WTC11 (cell line): ENCODE data around the gene CPNE1. TPM values are rescaled to one million over a fixed set of nuclear protein-coding genes. Genes with fewer than 3 reads are reported as not detected.

ENCODE experiments used
- AFF4 ChIP-seq: sonication (generic); formaldehyde crosslinking; IDR thresholded peaks from 2 replicates; pipeline ENCODE4 v1.8.1; 2023; ENCODE audit warnings: mild to moderate bottlenecking, missing genetic modification reagents, borderline replicate concordance
- ATF6 ChIP-seq: sonication (generic); formaldehyde crosslinking; IDR thresholded peaks from 2 replicates; pipeline ENCODE4 v1.8.1; 2023; ENCODE audit warnings: mild to moderate bottlenecking, missing genetic modification reagents
- CREB1 ChIP-seq: sonication (generic); formaldehyde crosslinking; IDR thresholded peaks from 2 replicates; pipeline ENCODE4 v1.8.0; 2023; ENCODE audit warnings: mild to moderate bottlenecking, missing genetic modification reagents
- E2F4 ChIP-seq: sonication (generic); formaldehyde crosslinking; IDR thresholded peaks from 2 replicates; pipeline ENCODE4 v1.8.1; 2022; ENCODE audit warnings: low read depth, mild to moderate bottlenecking, moderate library complexity, missing genetic modification reagents, borderline replicate concordance
- E2F5 ChIP-seq: sonication (generic); formaldehyde crosslinking; IDR thresholded peaks from 2 replicates; pipeline ENCODE4 v1.8.1; 2022; ENCODE audit warnings: mild to moderate bottlenecking, moderate library complexity, missing genetic modification reagents
- EMX1 ChIP-seq: fragments of 250-450 bp; sonication (Bioruptor Pico); IDR thresholded peaks from 2 replicates; pipeline ENCODE4 v1.8.0; 2021; ENCODE audit warnings: mild to moderate bottlenecking
- ETV6 ChIP-seq: sonication (generic); formaldehyde crosslinking; IDR thresholded peaks from 2 replicates; pipeline ENCODE4 v1.8.1; 2022; ENCODE audit warnings: mild to moderate bottlenecking, missing genetic modification reagents
- GABPB1 ChIP-seq: sonication (generic); formaldehyde crosslinking; IDR thresholded peaks from 2 replicates; pipeline ENCODE4 v1.8.1; 2023; ENCODE audit warnings: mild to moderate bottlenecking, missing genetic modification reagents
- GTF2I ChIP-seq: fragments of 250-450 bp; sonication (Bioruptor Pico); conservative IDR thresholded peaks from 2 replicates; pipeline ENCODE4 v1.4.0; 2021; ENCODE audit warnings: mild to moderate bottlenecking
- HMGXB4 ChIP-seq: sonication (generic); formaldehyde crosslinking; IDR thresholded peaks from 2 replicates; pipeline ENCODE4 v1.8.1; 2023; ENCODE audit warnings: mild to moderate bottlenecking, moderate library complexity, missing genetic modification reagents
- MAX ChIP-seq: sonication (generic); formaldehyde crosslinking; IDR thresholded peaks from 2 replicates; pipeline ENCODE4 v1.8.0; 2022; ENCODE audit warnings: mild to moderate bottlenecking, missing genetic modification reagents
- MLX ChIP-seq: sonication (generic); formaldehyde crosslinking; IDR thresholded peaks from 2 replicates; pipeline ENCODE4 v1.8.1; 2023; ENCODE audit warnings: mild to moderate bottlenecking, missing genetic modification reagents, moderate library complexity
- MYBL2 ChIP-seq: sonication (generic); formaldehyde crosslinking; IDR thresholded peaks from 2 replicates; pipeline ENCODE4 v1.8.1; 2023; ENCODE audit warnings: mild to moderate bottlenecking, moderate library complexity, missing genetic modification reagents
- SMAD4 ChIP-seq: sonication (generic); formaldehyde crosslinking; IDR thresholded peaks from 2 replicates; pipeline ENCODE4 v1.8.0; 2022; ENCODE audit warnings: mild to moderate bottlenecking, missing genetic modification reagents
- USF2 ChIP-seq: sonication (generic); formaldehyde crosslinking; IDR thresholded peaks from 2 replicates; pipeline ENCODE4 v1.8.1; 2023; ENCODE audit warnings: mild to moderate bottlenecking, missing genetic modification reagents, moderate library complexity
- ZBTB21 ChIP-seq: sonication (generic); formaldehyde crosslinking; IDR thresholded peaks from 2 replicates; pipeline ENCODE4 v1.8.1; 2023; ENCODE audit warnings: mild to moderate bottlenecking, missing genetic modification reagents, borderline replicate concordance
- ZNF416 ChIP-seq: fragments of 250-450 bp; sonication (Bioruptor Pico); IDR thresholded peaks from 2 replicates; pipeline ENCODE4 v1.9.0; 2021; ENCODE audit warnings: mild to moderate bottlenecking, inconsistent platforms
- ZNF532 ChIP-seq: fragments of 250-450 bp; sonication (Bioruptor Pico); IDR thresholded peaks from 2 replicates; pipeline ENCODE4 v1.9.0; 2021; ENCODE audit warnings: mild to moderate bottlenecking, borderline replicate concordance
- ZNF671 ChIP-seq: fragments of 250-450 bp; sonication (Bioruptor Pico); IDR thresholded peaks from 2 replicates; pipeline ENCODE4 v1.8.0; 2021; ENCODE audit warnings: mild to moderate bottlenecking
- ZSCAN18 ChIP-seq: fragments of 250-450 bp; sonication (Bioruptor Pico); IDR thresholded peaks from 2 replicates; pipeline ENCODE4 v2.1.2; 2022; ENCODE audit warnings: mild to moderate bottlenecking, moderate library complexity
- total RNA-seq: library from RNA; stranded (reverse); gene quantifications from 3 replicates; pipeline ENCODE4 v1.2.3, GENCODE V29; 2021

The CPNE1 gene
- total RNA-seq, 1 experiment from 2014 or later: 312 TPM

- TF ChIP-seq ZBTB21 (CRISPR knock-in tag): peak; percentile 90
- TF ChIP-seq CREB1 (CRISPR knock-in tag): no peak
- TF ChIP-seq SMAD4: no peak; the same call in 1 of the 2 replicates
- peak; percentile 94 for TF ChIP-seq HMGXB4
- peak; percentile 53; the same call in 1 of the 2 replicates for TF ChIP-seq ZNF671 (CRISPR knock-in tag)
- TF ChIP-seq USF2 (CRISPR knock-in tag): peak; percentile 53; the same call in 1 of the 2 replicates
- TF ChIP-seq MAX (CRISPR knock-in tag): peak; percentile 87
- TF ChIP-seq ZSCAN18 (CRISPR knock-in tag): no peak
- TF ChIP-seq MLX (CRISPR knock-in tag): no peak
- no peak; the same call in 1 of the 2 replicates for TF ChIP-seq MYBL2 (CRISPR knock-in tag)
- TF ChIP-seq ZNF532 (CRISPR knock-in tag): no peak
- TF ChIP-seq ZNF416: no peak
- peak; percentile 94 for TF ChIP-seq GABPB1 (CRISPR knock-in tag)
- no peak for TF ChIP-seq E2F4 (CRISPR knock-in tag)
- no peak for TF ChIP-seq AFF4 (CRISPR knock-in tag)
- no peak for TF ChIP-seq EMX1 (CRISPR knock-in tag)
- no peak for TF ChIP-seq ATF6 (CRISPR knock-in tag)
- TF ChIP-seq GTF2I (CRISPR knock-in tag): no peak
- TF ChIP-seq E2F5 (CRISPR knock-in tag): peak; percentile 79
- TF ChIP-seq ETV6 (CRISPR knock-in tag): peak; percentile 87; the same call in 1 of the 2 replicates
These were observed 34.6 kb upstream of the CPNE1 start, which contains the start of the genes NFS1 and ROMO1 (continued) for GRCh38 chr20:35699127-35699956.
